ENCODE data around the gene UBXN6. TPM values are rescaled to one million over a fixed set of nuclear protein-coding genes. Genes with fewer than 3 reads are reported as not detected.

The UBXN6 gene
- total RNA-seq, 1 experiment from 2014 or later: 90.1 TPM

- DNase-seq (ENCODE audit: low spot score): no peak
Observed at GRCh38 chr19:4409123-4409933, 48.3 kb downstream of the UBXN6 start.

DNA sequence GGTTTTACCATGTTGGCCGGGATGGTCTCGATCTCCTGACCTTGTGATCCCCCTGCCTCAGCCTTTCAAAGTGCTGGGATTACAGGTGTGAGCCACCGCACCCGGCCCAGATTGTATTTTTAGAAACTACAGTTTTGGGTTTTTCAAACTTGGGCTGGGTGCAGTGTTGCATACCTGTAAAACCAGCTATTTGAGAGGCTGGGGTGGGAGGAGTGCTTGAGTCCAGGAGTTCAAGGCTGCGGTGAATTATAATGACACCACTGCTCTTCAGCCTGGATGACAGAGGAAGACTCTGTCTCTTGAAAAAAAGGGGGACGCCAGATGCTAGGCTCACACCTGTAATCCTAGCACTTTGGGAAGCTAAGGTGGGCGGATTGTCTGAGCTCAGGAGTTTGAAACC is 51.0 kb downstream of the UBXN6 start:
- no peak for DNase-seq (ENCODE audit: low spot score)

DNA sequence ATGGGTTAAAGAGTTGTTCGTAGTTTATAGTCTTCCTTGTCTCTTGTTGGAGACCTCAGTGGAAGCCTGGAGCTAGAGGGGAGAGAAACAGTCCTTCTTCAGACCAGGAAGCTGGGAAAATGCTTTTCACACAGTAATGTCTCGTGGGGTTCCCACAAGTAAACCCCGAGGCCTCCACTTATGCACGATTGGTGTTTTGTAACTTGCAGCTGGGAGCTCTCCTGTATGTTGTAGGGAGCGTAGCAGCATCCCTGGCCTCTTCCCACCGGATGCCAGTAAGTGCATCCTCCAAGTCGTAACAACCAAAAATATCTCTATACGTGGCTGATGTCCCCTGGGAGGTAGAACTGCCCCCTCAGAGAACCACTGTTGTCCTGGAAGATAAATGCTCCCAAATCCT is 51.6 kb downstream of the UBXN6 start:
- no peak for DNase-seq (ENCODE audit: low spot score)

- no peak for DNase-seq (ENCODE audit: low spot score)
Observed at GRCh38 chr19:4403005-4403761, 54.4 kb downstream of the UBXN6 start.

- peak; percentile 100 for DNase-seq (ENCODE audit: low spot score)
Observed at GRCh38 chr19:4402171-4403004, 55.2 kb downstream of the UBXN6 start, which contains the start of gene CHAF1A. CHAF1A (plus strand) TSS chr19:4402640; CDS start chr19:4402763, 123 bp downstream.

GRCh38 chr19:4401769-4402170 is 55.8 kb downstream of the UBXN6 start:
- DNase-seq (ENCODE audit: low spot score): no peak

DNA sequence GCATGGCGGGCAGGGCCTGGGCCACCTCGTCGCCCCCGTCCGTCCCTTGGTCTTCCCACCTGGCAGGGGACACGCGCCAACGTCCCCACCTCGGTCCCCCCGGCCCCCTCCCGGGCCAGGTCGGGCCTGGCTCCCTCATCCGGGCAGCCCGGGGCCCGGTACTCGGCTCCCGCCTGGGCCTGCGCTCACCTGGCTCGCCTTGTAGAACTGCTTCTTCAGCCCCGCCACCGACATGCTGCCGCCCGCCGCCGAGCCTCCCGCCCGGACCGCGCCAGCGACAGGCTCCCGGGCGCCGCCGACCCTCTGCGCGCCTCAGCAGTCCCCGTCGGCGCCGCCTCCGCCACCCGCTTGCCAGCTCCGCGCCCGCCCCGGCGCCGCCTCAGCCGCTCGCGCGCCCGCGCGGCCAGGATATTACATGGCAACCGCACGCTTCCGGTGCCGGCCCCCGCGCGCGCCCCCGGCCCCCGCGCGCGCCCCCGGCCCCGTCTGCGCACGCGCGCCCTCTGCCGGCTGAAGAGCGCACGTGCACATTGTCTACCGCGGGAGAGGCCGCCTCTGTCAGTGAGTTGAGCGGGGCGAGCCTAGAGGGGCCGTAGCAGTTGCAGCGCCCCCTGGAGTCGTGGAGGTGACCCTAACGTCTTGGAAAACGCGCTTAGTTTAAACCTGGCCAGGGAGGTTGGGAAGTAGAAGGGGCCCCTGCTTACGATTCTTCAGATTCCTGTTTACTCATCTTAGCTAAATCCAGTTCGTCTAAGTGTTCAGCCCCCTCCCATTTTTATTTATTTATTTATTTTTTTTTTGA is 57.3 kb downstream of the UBXN6 start, which contains the start of gene SH3GL1:
Gene SH3GL1 (minus strand): TSS at position 413 of the 802 bp plus-strand sequence. CDS start 179 bp downstream, at position 234.
- DNase-seq (ENCODE audit: low spot score): peak; percentile 83

DNA sequence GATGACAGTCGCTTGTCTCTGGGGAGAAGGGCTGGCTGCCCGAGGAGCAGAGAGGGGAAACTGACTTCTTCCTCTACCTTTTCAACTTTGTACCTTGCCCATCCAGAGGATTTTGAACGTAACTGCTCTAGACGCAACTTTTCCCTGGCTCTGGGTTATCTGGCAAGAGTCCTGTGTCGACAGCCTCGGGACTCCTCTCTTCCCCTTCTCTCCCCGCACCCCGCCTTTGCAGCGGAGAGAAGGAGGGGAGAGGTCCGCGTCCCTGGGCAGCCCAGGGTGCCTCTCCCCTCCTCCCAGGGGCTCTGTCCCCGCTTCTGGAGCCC is 57.8 kb downstream of the UBXN6 start:
- no peak for DNase-seq (ENCODE audit: low spot score)

DNA sequence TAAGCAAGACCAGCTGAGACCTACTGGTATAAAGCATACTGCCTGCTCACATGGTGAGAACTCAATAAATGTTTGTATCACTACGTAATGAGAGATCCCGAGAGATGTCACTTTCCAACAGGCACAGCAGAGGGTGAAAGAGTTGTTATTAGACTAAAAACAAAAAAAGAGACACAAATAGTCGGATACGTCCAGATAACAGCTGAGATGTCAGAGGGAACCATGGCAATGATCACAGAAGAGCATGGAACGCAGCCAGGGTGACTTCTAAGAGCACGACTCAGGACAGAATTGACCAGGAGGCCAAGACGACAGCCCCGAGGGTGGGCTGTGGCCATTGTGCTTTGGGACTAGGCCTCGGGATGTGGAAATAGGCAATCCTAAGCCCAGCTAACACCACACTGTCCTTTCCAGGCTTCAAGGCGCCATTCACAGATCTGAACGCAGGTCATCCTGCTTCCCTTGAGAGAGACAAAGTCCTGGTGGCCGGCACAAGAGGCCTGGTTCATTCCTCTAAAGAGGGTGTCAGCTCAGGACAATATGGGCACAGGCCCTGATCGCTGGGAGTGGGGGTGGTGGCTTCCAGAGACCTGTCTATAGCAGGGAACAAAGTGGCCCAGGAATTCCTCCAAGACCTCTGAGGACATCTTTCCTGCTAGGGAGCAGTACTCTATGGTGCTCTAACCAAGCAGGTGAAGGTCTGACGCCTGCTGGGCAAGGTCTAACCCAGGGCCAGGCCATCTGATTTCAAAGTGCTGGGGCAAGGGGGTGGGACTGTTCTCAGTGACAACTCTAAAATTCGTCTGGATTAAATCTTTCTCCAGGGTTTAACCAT is 60.4 kb downstream of the UBXN6 start:
- DNase-seq (ENCODE audit: low spot score): no peak

Other genes starting within 250 kb of the UBXN6 start
- 0.33 and 1.2 TPM in 2 replicates for gene EBI3, start 228.3 kb downstream of the UBXN6 start, total RNA-seq (2014; rRNA removed; shearing (Covaris generic))
- gene YJU2, start 210.7 kb downstream of the UBXN6 start, total RNA-seq (2014; rRNA removed; shearing (Covaris generic)): 20.9 and 28.9 TPM in 2 replicates
- gene SHD, start 178.5 kb downstream of the UBXN6 start, total RNA-seq (2014; rRNA removed; shearing (Covaris generic)): not detected in 2 replicates
- not detected in 2 replicates for gene TMIGD2, start 155.4 kb downstream of the UBXN6 start, total RNA-seq (2014; rRNA removed; shearing (Covaris generic))
- gene FSD1, start 153.2 kb downstream of the UBXN6 start, total RNA-seq (2014; rRNA removed; shearing (Covaris generic)): 19.0 and 26.7 TPM in 2 replicates
- gene STAP2, start 119.0 kb downstream of the UBXN6 start, total RNA-seq (2014; rRNA removed; shearing (Covaris generic)): 0.19 and 0.78 TPM in 2 replicates
- gene MPND, start 114.2 kb downstream of the UBXN6 start, total RNA-seq (2014; rRNA removed; shearing (Covaris generic)): 1.7 and 2.9 TPM in 2 replicates
- 34.1 TPM in 2 replicates for gene SH3GL1, start 57.2 kb downstream of the UBXN6 start, total RNA-seq (2014; rRNA removed; shearing (Covaris generic))
- 18.6 and 19.0 TPM in 2 replicates for gene CHAF1A, start 55.2 kb downstream of the UBXN6 start, total RNA-seq (2014; rRNA removed; shearing (Covaris generic))
- 22.0 and 34.2 TPM in 2 replicates for gene HDGFL2, start 14.5 kb upstream of the UBXN6 start, total RNA-seq (2014; rRNA removed; shearing (Covaris generic))
- 0.75 and 1.4 TPM in 2 replicates for gene PLIN4, start 60.7 kb upstream of the UBXN6 start, total RNA-seq (2014; rRNA removed; shearing (Covaris generic))
- 0.25 TPM in 1 of 2 replicates, not detected in the other for gene PLIN5, start 77.4 kb upstream of the UBXN6 start, total RNA-seq (2014; rRNA removed; shearing (Covaris generic))
- 0.29 and 0.43 TPM in 2 replicates for gene LRG1, start 82.2 kb upstream of the UBXN6 start, total RNA-seq (2014; rRNA removed; shearing (Covaris generic))
- 7.5 and 8.4 TPM in 2 replicates for gene SEMA6B, start 101.9 kb upstream of the UBXN6 start, total RNA-seq (2014; rRNA removed; shearing (Covaris generic))
- 2.7 and 2.8 TPM in 2 replicates for gene TNFAIP8L1, start 181.7 kb upstream of the UBXN6 start, total RNA-seq (2014; rRNA removed; shearing (Covaris generic))
- 165 and 192 TPM in 2 replicates for gene MYDGF, start 212.5 kb upstream of the UBXN6 start, total RNA-seq (2014; rRNA removed; shearing (Covaris generic))